Panc1 (cell line): ENCODE data around the gene CD34. TPM values are rescaled to one million over a fixed set of nuclear protein-coding genes. Genes with fewer than 3 reads are reported as not detected.

Source experiments
- ATAC-seq: fragments of 200-7000 bp; cut with Tn5 transposase; 2 replicates; pipeline ENCODE4 v1.9.1; 2020; ENCODE audit warnings: mild to moderate bottlenecking, moderate library complexity
- BruUV-seq: library from RNA; stranded (reverse); fragments of 400-500 nt; replicated peaks from 2 replicates; lab custom pipeline; 2021; lab: Mats Ljungman, UMichigan
- CTCF ChIA-PET: fragments of 300-600 bp; sonication (Branson Sonifier 250); formaldehyde crosslinking; loops from one replicate; lab custom pipeline; 2022; ENCODE audit warnings: antibody characterized with exemption; lab: Charles Lee
- POLR2A ChIA-PET: fragments of 300-600 bp; sonication (Branson Sonifier 250); formaldehyde crosslinking; loops from one replicate; lab custom pipeline; 2022; ENCODE audit warnings: antibody characterized with exemption; lab: Charles Lee
- DNase-seq: peaks from one replicate; pipeline ENCODE4 v3.0.0-alpha.2; 2010; ENCODE audit warnings: low read depth, low spot score
- H3K27ac ChIP-seq: 2 replicates; pipeline ENCODE4 v1.5.1; 2011; ENCODE audit warnings: mild to moderate bottlenecking, low read length, inconsistent platforms
- H3K27me3 ChIP-seq: fragments of 200-500 bp; sonication (Bioruptor generic); 2 replicates; pipeline ENCODE4 v1.6.0; 2014; ENCODE audit warnings: low read length, inconsistent platforms; ENCODE audit not compliant: control insufficient read depth, insufficient read depth
- H3K36me3 ChIP-seq: fragments of 200-500 bp; sonication (Bioruptor generic); 2 replicates; pipeline ENCODE4 v1.5.1; 2014; ENCODE audit warnings: inconsistent platforms, mild to moderate bottlenecking, low read length, moderate library complexity; ENCODE audit not compliant: control insufficient read depth, insufficient read depth
- H3K4me1 ChIP-seq: 2 replicates; pipeline ENCODE4 v1.5.1; 2011; ENCODE audit warnings: inconsistent platforms, mild to moderate bottlenecking, low read length, moderate library complexity; ENCODE audit not compliant: control insufficient read depth, insufficient read depth
- H3K4me3 ChIP-seq, 2 experiments: 2 replicates each; pipeline ENCODE4 v1.5.1; 2011 to 2012; ENCODE audit warnings: low read depth in 2 of 2, low read length in 2 of 2, mild to moderate bottlenecking in 2 of 2, inconsistent platforms in 1 of 2, moderate library complexity in 1 of 2
- H3K9me3 ChIP-seq: fragments of 200-500 bp; sonication (Bioruptor generic); 2 replicates; pipeline ENCODE4 v1.5.1; 2014; ENCODE audit warnings: low read depth, mild to moderate bottlenecking, inconsistent platforms, low read length, moderate library complexity; ENCODE audit not compliant: control insufficient read depth, insufficient read depth
- POLR2AphosphoS5 ChIP-seq: IDR thresholded peaks from 2 replicates; pipeline ENCODE4 v1.6.1; 2012; ENCODE audit warnings: mild to moderate bottlenecking, low read depth, low read length, moderate library complexity
- SIN3A ChIP-seq: IDR thresholded peaks from 2 replicates; pipeline ENCODE4 v1.6.1; 2012; ENCODE audit warnings: low read depth, mild to moderate bottlenecking, low read length, moderate library complexity, borderline replicate concordance; ENCODE audit not compliant: insufficient read depth
- TCF7L2 ChIP-seq: IDR thresholded peaks from 2 replicates; pipeline ENCODE4 v1.6.1; 2011; ENCODE audit warnings: mild to moderate bottlenecking, low read depth, low read length, inconsistent platforms
- in situ Hi-C: cut with HindIII; loops from 2 replicates; pipeline ENCODE4 v1.10.0; 2016; ENCODE audit warnings: low sequenced_read_pairs, low pct_unique_long_range_greater_than_20kb
- intact Hi-C: fragments of 100-400 bp; cut with micrococcal nuclease; formaldehyde crosslinking; loops from one replicate; pipeline ENCODE4 v1.10.0; 2022; ENCODE audit not compliant: unreplicated experiment
- total RNA-seq: library from RNA; stranded (reverse); gene quantifications from one replicate; pipeline ENCODE4 v1.2.1, GENCODE V29; 2021; ENCODE audit not compliant: unreplicated experiment
- TF ChIP-seq, protein P1 (sequence below), 2 experiments: IDR thresholded peaks; 2 replicates each; pipeline ENCODE4 v1.6.1; 2011 to 2012; ENCODE audit warnings: low read depth in 2 of 2, control low read depth in 1 of 2, low read length in 1 of 2, mild to moderate bottlenecking in 1 of 2, moderate library complexity in 1 of 2; ENCODE audit not compliant: insufficient read depth in 1 of 2
- TF ChIP-seq, protein P2 (sequence below): fragments of 450-650 bp; IDR thresholded peaks from 2 replicates; pipeline ENCODE4 v1.5.1; 2017; ENCODE audit warnings: mild to moderate bottlenecking

CD34 gene
- total RNA-seq, 1 experiment from 2014 or later = 0.15 TPM

DNA sequence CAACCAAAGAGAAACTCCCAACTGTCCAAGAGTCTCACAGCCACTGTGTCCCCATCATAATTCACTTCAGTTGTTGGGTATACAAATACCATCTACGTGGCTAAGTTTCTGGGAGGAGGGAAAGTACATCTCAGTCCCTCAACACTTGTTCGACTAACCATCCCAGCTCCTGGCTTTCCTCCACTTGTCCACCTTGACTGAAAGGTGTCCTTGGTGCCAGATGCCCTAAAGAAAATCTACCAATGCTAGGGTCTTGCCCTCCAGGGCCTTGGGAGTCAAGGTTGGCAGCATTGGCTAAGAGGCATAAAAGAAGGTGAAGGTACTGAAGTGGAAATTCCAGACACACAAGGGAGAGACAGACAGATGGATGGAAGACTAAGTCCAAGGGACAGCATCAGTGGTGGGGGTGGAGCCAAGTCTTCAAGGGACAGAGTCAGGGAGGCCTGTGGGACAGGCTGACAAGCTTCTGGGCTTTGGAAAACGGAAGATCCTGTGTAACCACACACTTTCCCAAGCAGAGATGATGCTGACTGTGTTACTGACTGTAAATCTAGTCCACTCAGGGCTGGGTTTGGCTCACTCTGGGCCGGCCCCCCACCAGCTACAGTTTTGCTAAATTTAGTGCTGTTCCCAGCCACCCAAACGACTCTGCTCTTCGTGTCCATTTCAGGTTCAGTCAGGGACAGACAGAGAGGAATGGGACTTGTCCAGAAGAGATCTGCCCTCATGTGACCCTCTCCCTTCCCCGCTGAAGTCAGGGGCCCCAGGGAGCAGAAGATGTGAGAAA lies 60.1 kb downstream of the CD34 start:
- no peak for TF ChIP-seq POLR2AphosphoS5
- intact Hi-C loops (no loop called here), in situ Hi-C loops (no loop called here)
- ATAC-seq (no peak), DNase-seq (no peak)
- ChIA-PET POLR2A (no interaction called here), CTCF (no interaction called here)
- Histone ChIP-seq H3K9me3 (no peaks in the 10 kb centered on the region), H3K4me3 (no peak overlapping the region), H3K27ac (no peak overlapping the region), H3K4me1 (no peaks in the 10 kb centered on the region), H3K27me3 (no peaks in the 10 kb centered on the region), H3K36me3 (no peaks in the 10 kb centered on the region)
- BruUV-seq = no TSS peak

DNA sequence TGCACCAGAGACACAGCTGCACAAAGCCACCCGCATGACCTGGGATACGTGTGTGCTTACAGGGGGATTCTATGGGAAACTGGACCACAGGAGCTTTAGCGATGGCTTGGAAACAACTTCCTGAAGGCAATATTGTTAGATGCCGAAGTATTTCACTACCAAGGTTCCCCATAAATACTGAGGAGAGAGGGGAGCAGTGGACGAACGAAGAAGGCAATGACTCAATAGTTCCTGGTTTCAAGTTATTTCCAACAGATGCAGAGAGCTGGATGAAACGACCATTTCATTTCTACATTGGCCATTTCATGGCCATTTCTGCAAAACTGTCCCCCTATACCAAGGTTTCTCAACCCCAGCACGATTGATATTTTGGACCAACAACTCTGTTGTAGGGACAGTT lies 61.3 kb downstream of the CD34 start:
- CTCF ChIA-PET = no interaction called here
- Histone ChIP-seq H3K27ac (no peak overlapping the region), H3K36me3 (no peaks in the 10 kb centered on the region), H3K4me1 (no peaks in the 10 kb centered on the region), H3K4me3 (no peak overlapping the region), H3K9me3 (no peaks in the 10 kb centered on the region), H3K27me3 (no peaks in the 10 kb centered on the region)
- no peak for TF ChIP-seq TCF7L2
- ATAC-seq = no peak
- in situ Hi-C loops = no loop called here
- no TSS peak for BruUV-seq
- POLR2A ChIA-PET = no interaction called here
- no peak for DNase-seq
- intact Hi-C loops = no loop called here

DNA sequence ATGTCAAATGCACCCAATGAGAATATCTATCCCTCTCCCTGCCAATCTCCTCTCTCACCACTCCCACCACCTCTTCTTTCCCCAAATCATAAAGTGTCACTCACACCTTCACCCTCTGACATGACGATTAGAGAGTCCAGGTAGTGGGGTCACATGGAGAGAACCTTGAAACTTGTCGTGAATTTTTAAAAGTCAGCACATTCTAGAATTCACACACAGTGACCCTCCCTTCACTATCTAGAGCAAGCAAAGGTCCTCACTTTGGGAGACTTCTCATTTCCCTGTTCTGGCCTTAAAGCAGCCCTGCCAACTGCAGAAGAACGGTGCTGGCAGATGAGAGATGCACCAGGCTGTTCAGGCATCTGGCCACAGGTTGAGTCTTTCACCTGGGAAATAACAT lies 61.9 kb downstream of the CD34 start:
- Histone ChIP-seq H3K4me1 (no peaks in the 10 kb centered on the region), H3K9me3 (no peaks in the 10 kb centered on the region), H3K36me3 (no peaks in the 10 kb centered on the region), H3K4me3 (no peak overlapping the region), H3K27ac (no peak overlapping the region), H3K27me3 (no peaks in the 10 kb centered on the region)
- TF ChIP-seq, protein P1, sequence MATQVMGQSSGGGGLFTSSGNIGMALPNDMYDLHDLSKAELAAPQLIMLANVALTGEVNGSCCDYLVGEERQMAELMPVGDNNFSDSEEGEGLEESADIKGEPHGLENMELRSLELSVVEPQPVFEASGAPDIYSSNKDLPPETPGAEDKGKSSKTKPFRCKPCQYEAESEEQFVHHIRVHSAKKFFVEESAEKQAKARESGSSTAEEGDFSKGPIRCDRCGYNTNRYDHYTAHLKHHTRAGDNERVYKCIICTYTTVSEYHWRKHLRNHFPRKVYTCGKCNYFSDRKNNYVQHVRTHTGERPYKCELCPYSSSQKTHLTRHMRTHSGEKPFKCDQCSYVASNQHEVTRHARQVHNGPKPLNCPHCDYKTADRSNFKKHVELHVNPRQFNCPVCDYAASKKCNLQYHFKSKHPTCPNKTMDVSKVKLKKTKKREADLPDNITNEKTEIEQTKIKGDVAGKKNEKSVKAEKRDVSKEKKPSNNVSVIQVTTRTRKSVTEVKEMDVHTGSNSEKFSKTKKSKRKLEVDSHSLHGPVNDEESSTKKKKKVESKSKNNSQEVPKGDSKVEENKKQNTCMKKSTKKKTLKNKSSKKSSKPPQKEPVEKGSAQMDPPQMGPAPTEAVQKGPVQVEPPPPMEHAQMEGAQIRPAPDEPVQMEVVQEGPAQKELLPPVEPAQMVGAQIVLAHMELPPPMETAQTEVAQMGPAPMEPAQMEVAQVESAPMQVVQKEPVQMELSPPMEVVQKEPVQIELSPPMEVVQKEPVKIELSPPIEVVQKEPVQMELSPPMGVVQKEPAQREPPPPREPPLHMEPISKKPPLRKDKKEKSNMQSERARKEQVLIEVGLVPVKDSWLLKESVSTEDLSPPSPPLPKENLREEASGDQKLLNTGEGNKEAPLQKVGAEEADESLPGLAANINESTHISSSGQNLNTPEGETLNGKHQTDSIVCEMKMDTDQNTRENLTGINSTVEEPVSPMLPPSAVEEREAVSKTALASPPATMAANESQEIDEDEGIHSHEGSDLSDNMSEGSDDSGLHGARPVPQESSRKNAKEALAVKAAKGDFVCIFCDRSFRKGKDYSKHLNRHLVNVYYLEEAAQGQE (IDR thresholded peaks at IDR 0.05; ENCODE audit: insufficient read depth in 1 of 2, low read depth in 2 of 2, low read length in 1 of 2) = no peak
- TF ChIP-seq POLR2AphosphoS5 (no peak), TCF7L2 (no peak), SIN3A (no peak)
- TF ChIP-seq, protein P2, sequence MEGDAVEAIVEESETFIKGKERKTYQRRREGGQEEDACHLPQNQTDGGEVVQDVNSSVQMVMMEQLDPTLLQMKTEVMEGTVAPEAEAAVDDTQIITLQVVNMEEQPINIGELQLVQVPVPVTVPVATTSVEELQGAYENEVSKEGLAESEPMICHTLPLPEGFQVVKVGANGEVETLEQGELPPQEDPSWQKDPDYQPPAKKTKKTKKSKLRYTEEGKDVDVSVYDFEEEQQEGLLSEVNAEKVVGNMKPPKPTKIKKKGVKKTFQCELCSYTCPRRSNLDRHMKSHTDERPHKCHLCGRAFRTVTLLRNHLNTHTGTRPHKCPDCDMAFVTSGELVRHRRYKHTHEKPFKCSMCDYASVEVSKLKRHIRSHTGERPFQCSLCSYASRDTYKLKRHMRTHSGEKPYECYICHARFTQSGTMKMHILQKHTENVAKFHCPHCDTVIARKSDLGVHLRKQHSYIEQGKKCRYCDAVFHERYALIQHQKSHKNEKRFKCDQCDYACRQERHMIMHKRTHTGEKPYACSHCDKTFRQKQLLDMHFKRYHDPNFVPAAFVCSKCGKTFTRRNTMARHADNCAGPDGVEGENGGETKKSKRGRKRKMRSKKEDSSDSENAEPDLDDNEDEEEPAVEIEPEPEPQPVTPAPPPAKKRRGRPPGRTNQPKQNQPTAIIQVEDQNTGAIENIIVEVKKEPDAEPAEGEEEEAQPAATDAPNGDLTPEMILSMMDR = no peak
- ATAC-seq (no peak), DNase-seq (no peak)
- intact Hi-C loops = no loop called here
- ChIA-PET CTCF (no interaction called here), POLR2A (no interaction called here)
- in situ Hi-C loops = no loop called here
- no TSS peak for BruUV-seq
